BE2C (cell line): Measurements from ENCODE around the gene TMCO1.
"Not testable (repeated sequence)": the region's sequence is repeated elsewhere in the genome, so short reads cannot be mapped to it uniquely, and the experiment has no call there.

Experiments
- DNase-seq: peaks from one replicate; pipeline ENCODE4 v3.0.0-alpha.2; 2020
- H3K27me3 ChIP-seq: fragments of 250-450 bp; sonication (Bioruptor Pico); 2 replicates; pipeline ENCODE4 v1.5.1; 2020; ENCODE audit warnings: mild to moderate bottlenecking
- H3K36me3 ChIP-seq: fragments of 250-450 bp; sonication (Bioruptor Pico); 2 replicates; pipeline ENCODE4 v1.5.1; 2020; ENCODE audit warnings: mild to moderate bottlenecking
- H3K4me1 ChIP-seq: fragments of 250-450 bp; sonication (Bioruptor Pico); 2 replicates; pipeline ENCODE4 v1.5.1; 2020
- H3K4me3 ChIP-seq: 2 replicates; pipeline ENCODE4 v1.5.1; 2011; ENCODE audit warnings: low read depth, low read length
- H3K9me3 ChIP-seq: fragments of 250-450 bp; sonication (Bioruptor Pico); 2 replicates; pipeline ENCODE4 v1.5.1; 2020
- TF ChIP-seq, protein P1 (sequence below): IDR thresholded peaks from 2 replicates; pipeline ENCODE4 v1.5.1; 2012; ENCODE audit warnings: mild to moderate bottlenecking, low read depth, low read length

Gene TMCO1

DNA sequence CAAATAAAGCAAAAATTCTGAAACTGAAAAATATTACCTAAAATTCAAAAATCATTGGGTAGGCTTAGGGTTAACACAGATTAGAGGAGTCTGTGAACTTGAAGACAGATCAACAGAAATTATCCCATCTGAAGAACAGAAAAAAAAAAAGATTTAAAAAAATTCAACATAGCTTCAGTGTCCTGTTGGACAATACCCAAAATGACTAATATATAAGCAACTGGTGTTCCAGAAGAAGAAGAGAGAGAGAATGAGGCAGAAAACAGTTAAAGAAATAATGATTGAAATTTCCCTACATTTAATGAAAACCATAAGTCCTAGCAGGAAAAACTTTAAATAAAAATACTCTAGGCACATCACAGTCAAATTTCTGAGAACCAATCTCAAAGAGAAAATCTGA is 31.5 kb downstream of the TMCO1 start:
- Histone ChIP-seq H3K4me3 (no peak overlapping the region), H3K27me3 (no peaks in the 10 kb centered on the region), H3K36me3 (peaks cover 32% of the 10 kb centered on the region), H3K4me1 (no peaks in the 10 kb centered on the region), H3K9me3 (no peaks in the 10 kb centered on the region)
- TF ChIP-seq, protein P1, sequence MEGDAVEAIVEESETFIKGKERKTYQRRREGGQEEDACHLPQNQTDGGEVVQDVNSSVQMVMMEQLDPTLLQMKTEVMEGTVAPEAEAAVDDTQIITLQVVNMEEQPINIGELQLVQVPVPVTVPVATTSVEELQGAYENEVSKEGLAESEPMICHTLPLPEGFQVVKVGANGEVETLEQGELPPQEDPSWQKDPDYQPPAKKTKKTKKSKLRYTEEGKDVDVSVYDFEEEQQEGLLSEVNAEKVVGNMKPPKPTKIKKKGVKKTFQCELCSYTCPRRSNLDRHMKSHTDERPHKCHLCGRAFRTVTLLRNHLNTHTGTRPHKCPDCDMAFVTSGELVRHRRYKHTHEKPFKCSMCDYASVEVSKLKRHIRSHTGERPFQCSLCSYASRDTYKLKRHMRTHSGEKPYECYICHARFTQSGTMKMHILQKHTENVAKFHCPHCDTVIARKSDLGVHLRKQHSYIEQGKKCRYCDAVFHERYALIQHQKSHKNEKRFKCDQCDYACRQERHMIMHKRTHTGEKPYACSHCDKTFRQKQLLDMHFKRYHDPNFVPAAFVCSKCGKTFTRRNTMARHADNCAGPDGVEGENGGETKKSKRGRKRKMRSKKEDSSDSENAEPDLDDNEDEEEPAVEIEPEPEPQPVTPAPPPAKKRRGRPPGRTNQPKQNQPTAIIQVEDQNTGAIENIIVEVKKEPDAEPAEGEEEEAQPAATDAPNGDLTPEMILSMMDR, result no peak
- no peak for DNase-seq

DNA sequence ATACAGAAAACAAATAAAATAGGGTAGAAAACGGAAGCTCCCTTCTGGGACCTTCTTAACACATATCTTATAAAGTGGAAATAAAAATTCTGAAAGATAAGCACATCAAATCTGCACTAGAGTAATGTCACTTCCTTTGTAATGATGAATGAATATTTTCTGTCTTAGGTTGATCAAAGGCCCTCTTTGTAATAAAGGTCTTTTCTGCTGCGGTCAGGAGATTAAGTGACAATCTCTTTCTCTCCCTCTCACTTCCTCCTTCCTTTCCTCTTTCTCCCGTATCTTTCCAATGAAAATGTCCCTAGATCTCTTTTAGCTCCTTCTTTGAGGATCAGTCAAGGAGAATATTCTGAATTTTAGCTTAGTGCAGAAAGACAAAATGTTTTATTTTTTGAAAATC is 33.8 kb downstream of the TMCO1 start:
- TF ChIP-seq, protein P1, result no peak
- H3K27me3 ChIP-seq, result no peaks in the 10 kb centered on the region
- DNase-seq, result no peak
- H3K9me3 ChIP-seq, result no peaks in the 10 kb centered on the region
- peaks cover 17% of the 10 kb centered on the region; the same call in 1 of the 2 replicates for H3K36me3 ChIP-seq
- no peak overlapping the region for H3K4me3 ChIP-seq
- H3K4me1 ChIP-seq, result no peaks in the 10 kb centered on the region

DNA sequence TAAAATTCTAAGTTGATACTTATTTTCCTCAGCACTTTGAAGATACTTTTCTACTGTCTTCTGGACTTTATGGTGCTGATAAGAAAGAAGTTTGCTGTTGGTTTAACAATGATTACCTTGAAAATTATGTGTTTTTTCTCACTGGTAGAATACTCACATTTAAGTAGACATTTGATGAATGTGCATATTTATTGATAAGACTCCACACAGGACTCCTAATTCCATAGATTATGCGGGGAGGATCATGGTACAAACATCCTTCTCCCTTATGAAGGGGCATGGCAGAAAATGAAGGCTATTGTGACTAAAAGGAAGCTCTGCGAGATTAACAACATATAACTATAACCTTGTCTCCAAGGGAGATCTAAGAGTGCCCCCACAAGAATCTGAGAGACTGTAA is 41.8 kb downstream of the TMCO1 start:
- Histone ChIP-seq H3K27me3 (no peaks in the 10 kb centered on the region), H3K36me3 (peaks cover 14% of the 10 kb centered on the region), H3K4me3 (no peak overlapping the region), H3K4me1 (no peaks in the 10 kb centered on the region), H3K9me3 (no peaks in the 10 kb centered on the region)
- TF ChIP-seq, protein P1, result no peak
- no peak for DNase-seq

DNA sequence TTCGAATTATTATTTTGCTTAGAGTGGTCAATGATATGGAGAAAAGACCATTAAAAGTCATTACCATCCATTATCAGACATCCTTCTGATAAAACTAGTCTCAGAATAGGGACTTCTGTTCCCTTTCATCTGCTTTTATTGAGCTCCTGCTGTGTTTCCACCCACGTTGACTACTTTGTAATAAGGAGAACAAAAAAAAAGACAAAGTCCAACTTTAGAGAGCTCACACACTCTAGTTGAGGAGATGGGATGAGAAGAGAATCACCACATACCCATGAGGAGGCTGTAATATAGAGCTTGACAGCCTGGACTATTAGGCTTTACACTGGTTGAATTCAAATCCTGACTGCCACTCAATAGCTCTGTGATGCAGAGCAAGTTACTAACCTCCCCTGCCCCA is 42.5 kb downstream of the TMCO1 start:
- no peak for DNase-seq

DNA sequence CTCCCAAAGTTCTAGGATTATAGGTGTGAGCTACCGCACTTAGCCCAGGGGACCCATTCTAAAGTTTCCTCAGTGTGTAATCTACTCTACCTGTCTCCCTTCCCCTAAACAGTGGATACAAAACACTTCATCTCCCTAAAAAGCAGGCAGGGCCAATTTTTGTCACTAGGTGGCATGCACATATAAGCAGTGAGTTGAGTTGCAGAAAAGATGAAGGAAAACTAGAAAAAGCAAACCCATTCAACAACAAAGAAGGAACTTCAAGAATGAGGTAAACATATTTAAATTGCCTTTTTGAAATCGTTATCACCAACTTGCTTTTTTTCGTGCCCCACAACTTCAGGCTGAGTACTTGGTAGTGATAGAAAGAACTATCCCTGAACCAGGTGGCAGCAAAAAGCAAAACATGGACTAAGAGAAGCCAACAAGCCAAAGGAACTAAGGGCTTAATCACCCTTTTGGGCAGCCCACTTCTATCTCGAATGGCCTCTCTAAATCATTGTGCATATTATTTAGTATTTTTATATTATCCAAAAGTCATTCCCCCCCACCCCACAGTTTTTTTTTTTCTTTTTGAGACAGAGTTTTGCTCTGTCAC is 50.7 kb downstream of the TMCO1 start:
- DNase-seq, result peak; percentile 59
- Histone ChIP-seq H3K36me3 (no peaks in the 10 kb centered on the region), H3K4me3 (no peak overlapping the region), H3K9me3 (no peaks in the 10 kb centered on the region), H3K4me1 (no peaks in the 10 kb centered on the region), H3K27me3 (no peaks in the 10 kb centered on the region)
- TF ChIP-seq, protein P1, result peak; percentile 92

More for the DNA sequence above, 42.5 kb downstream of the TMCO1 start:
- Histone ChIP-seq H3K4me1 (no peaks in the 10 kb centered on the region), H3K4me3 (no peak overlapping the region), H3K36me3 (peaks cover 9% of the 10 kb centered on the region), H3K9me3 (no peaks in the 10 kb centered on the region), H3K27me3 (no peaks in the 10 kb centered on the region)
- TF ChIP-seq, protein P1, result no peak

DNA sequence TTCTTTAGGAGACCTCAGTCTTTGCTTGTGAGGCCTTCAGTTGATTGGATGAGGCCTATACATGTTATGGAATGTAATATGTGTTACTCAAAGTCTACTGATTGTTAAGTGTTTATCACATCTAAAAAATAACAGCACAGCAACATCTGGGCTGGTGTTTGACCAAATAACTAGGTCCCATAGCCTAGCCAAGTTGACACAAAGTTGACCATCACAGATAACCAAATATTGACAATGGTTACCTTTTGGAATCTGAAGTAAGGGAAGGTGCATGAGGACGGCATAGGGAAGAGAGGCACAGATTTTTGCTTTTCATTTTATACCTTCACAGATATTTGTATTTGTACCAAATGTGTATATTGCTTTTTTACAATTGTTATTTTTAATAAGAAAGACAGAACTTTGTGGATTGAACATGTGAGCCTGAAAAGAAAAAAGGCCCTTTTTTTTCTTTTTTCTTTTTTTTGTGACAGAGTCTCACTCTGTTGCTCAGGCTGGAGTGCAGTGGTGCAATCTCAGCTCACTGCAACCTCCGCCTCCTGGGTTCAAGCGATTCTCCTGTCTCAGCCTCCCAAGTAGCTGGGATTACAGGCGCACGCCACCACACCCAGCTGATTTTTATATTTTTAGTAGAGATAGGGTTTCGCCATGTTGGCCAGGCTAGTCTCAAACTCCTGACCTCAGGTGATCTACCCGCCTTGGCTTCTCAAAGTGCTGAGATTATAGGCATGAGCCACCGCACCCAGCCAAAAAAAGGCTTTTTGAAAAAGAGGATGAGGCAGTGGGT is 52.2 kb downstream of the TMCO1 start:
- not testable (repeated sequence) for H3K4me3 ChIP-seq, DNase-seq, H3K9me3 ChIP-seq, H3K4me1 ChIP-seq, H3K27me3 ChIP-seq, H3K36me3 ChIP-seq
